PC-3 (cell line): ENCODE results near the gene ZFHX3. TPM values are rescaled to one million over a fixed set of nuclear protein-coding genes. Genes with fewer than 3 reads are reported as not detected.

Experiments
- ATAC-seq: fragments of 200-7000 bp; cut with Tn5 transposase; 2 replicates; pipeline ENCODE4 v1.9.1; 2020; ENCODE audit warnings: mild to moderate bottlenecking, moderate library complexity
- BruUV-seq: library from RNA; stranded (reverse); fragments of 400-500 nt; replicated peaks from 2 replicates; lab custom pipeline; 2021; lab: Mats Ljungman, UMichigan
- CTCF ChIA-PET: fragments of 300-600 bp; sonication (Branson Sonifier 250); formaldehyde crosslinking; loops from one replicate; lab custom pipeline; 2022; ENCODE audit warnings: antibody characterized with exemption; lab: Charles Lee
- POLR2A ChIA-PET: fragments of 300-600 bp; sonication (Branson Sonifier 250); formaldehyde crosslinking; loops from one replicate; lab custom pipeline; 2022; ENCODE audit warnings: antibody characterized with exemption; ENCODE audit not compliant: unreplicated experiment; lab: Charles Lee
- DNase-seq: peaks from one replicate; pipeline ENCODE4 v3.0.0-alpha.2; 2015
- H2AFZ ChIP-seq: fragments of 300-600 bp; sonication (generic); 2 replicates; pipeline ENCODE4 v1.6.0; 2016; ENCODE audit warnings: antibody characterized with exemption, low read length
- H3F3A ChIP-seq: fragments of 300-600 bp; sonication (generic); one replicate; pipeline ENCODE4 v1.6.0; 2017; ENCODE audit warnings: antibody characterized with exemption, low read length, control low read depth, mild to moderate bottlenecking; ENCODE audit not compliant: unreplicated experiment
- H3K27ac ChIP-seq: fragments of 300-600 bp; sonication (generic); 2 replicates; pipeline ENCODE4 v1.5.1; 2016; ENCODE audit warnings: mild to moderate bottlenecking, low read length
- H3K27me3 ChIP-seq: fragments of 300-600 bp; sonication (generic); 2 replicates; pipeline ENCODE4 v1.6.1; 2016; ENCODE audit warnings: low read length, mixed read lengths
- H3K36me3 ChIP-seq: fragments of 300-600 bp; sonication (generic); 2 replicates; pipeline ENCODE4 v1.6.1; 2016; ENCODE audit warnings: low read depth, mixed run types, low read length, mixed read lengths
- H3K4me1 ChIP-seq: fragments of 300-600 bp; sonication (generic); 2 replicates; pipeline ENCODE4 v1.5.1; 2016; ENCODE audit warnings: low read length; ENCODE audit not compliant: insufficient read depth
- H3K4me2 ChIP-seq: fragments of 300-600 bp; sonication (generic); 2 replicates; pipeline ENCODE4 v1.6.0; 2016; ENCODE audit warnings: low read length
- H3K4me3 ChIP-seq: fragments of 300-600 bp; sonication (generic); 2 replicates; pipeline ENCODE4 v1.5.1; 2016; ENCODE audit warnings: mild to moderate bottlenecking, low read length, mixed read lengths
- H3K79me2 ChIP-seq: fragments of 300-600 bp; sonication (generic); 2 replicates; pipeline ENCODE4 v1.6.1; 2017; ENCODE audit warnings: low read length, mixed read lengths
- H3K9ac ChIP-seq: fragments of 300-600 bp; sonication (generic); 2 replicates; pipeline ENCODE4 v1.6.0; 2016; ENCODE audit warnings: mild to moderate bottlenecking, low read length
- H3K9me2 ChIP-seq: fragments of 300-600 bp; sonication (generic); replicated peaks from 2 replicates; pipeline ENCODE4 v1.6.1; 2016; ENCODE audit warnings: mixed run types, low read length, mixed read lengths
- H3K9me3 ChIP-seq: fragments of 300-600 bp; sonication (generic); 2 replicates; pipeline ENCODE4 v1.6.1; 2016; ENCODE audit warnings: low read length, mixed read lengths
- H4K20me1 ChIP-seq: fragments of 300-600 bp; sonication (generic); 2 replicates; pipeline ENCODE4 v1.6.1; 2016; ENCODE audit warnings: low read length, mixed read lengths
- CTCF ChIP-seq: fragments of 300-600 bp; sonication (generic); conservative IDR thresholded peaks from 2 replicates; pipeline ENCODE4 v1.5.1; 2017; ENCODE audit warnings: antibody characterized with exemption, low read depth, mild to moderate bottlenecking, low read length
- EZH2 ChIP-seq: fragments of 300-600 bp; sonication (generic); IDR thresholded peaks from one replicate; pipeline ENCODE4 v1.6.1; 2017; ENCODE audit warnings: antibody characterized with exemption, mild to moderate bottlenecking, low read length; ENCODE audit not compliant: unreplicated experiment
- EZH2phosphoT487 ChIP-seq: fragments of 300-600 bp; sonication (generic); IDR thresholded peaks from 2 replicates; pipeline ENCODE4 v1.6.1; 2018; ENCODE audit warnings: mild to moderate bottlenecking, antibody characterized with exemption, low read length, borderline replicate concordance
- intact Hi-C: fragments of 100-400 bp; cut with micrococcal nuclease; formaldehyde crosslinking; loops from 2 replicates; pipeline ENCODE4 v1.9.0; 2023
- total RNA-seq: library from RNA; depleted of rRNA; stranded (reverse); fragments of >200 nt; gene quantifications from 2 replicates; pipeline ENCODE4 v1.2.3, GENCODE V29; 2014

ZFHX3 gene
- total RNA-seq, 1 experiment from 2014 or later = 3.5 TPM

- Histone ChIP-seq H3K27ac (no peak overlapping the region), H3F3A (no peaks in the 10 kb centered on the region), H2AFZ (no peak overlapping the region), H3K79me2 (no peaks in the 10 kb centered on the region), H3K4me1 (peaks cover 5% of the 10 kb centered on the region; the same call in 1 of the 2 replicates), H3K27me3 (no peaks in the 10 kb centered on the region), H3K9ac (no peak overlapping the region), H3K36me3 (no peaks in the 10 kb centered on the region), H3K4me3 (no peak overlapping the region), H3K4me2 (no peak overlapping the region), H3K9me2 (no peaks in the 10 kb centered on the region), H4K20me1 (no peaks in the 10 kb centered on the region), H3K9me3 (no peaks in the 10 kb centered on the region)
- TF ChIP-seq EZH2 = no peak
- no peak for TF ChIP-seq CTCF
- TF ChIP-seq EZH2phosphoT487 = no peak
- no TSS peak for BruUV-seq
- intact Hi-C loops = loop anchor here (2.0 to 10.0 kb wide), 2 partner anchors 219 to 325 kb away; partner anchors contain the start of gene ZFHX3
- ATAC-seq = no peak
- POLR2A ChIA-PET = no interaction called here
- CTCF ChIA-PET = no interaction called here
- no peak for DNase-seq
Observed at GRCh38 chr16:72829846-72830775, 217.8 kb downstream of the ZFHX3 start.

- no peak overlapping the region for H3K9ac ChIP-seq
- no peak overlapping the region for H3K27ac ChIP-seq
- no peak overlapping the region for H3K4me2 ChIP-seq
- TF ChIP-seq CTCF = no peak
- TF ChIP-seq EZH2 = no peak
- no peak for TF ChIP-seq EZH2phosphoT487
- H3K36me3 ChIP-seq = no peaks in the 10 kb centered on the region
- intact Hi-C loops = loop anchor here (2.0 kb wide), 1 partner anchor 221 kb away; the partner anchor contains the start of gene ZFHX3
- ChIA-PET CTCF (no interaction called here), POLR2A (interaction anchor here (0.6 kb wide), 1 partner anchor 64 kb away, joined by 4 read pairs; no protein-coding TSS in a partner anchor)
- no peaks in the 10 kb centered on the region for H3K9me2 ChIP-seq
- no peak overlapping the region for H3K4me3 ChIP-seq
- ATAC-seq (no peak), DNase-seq (no peak)
- H3K4me1 ChIP-seq = no peaks in the 10 kb centered on the region
- H3K9me3 ChIP-seq = no peaks in the 10 kb centered on the region
- H3F3A ChIP-seq = no peaks in the 10 kb centered on the region
- BruUV-seq = no TSS peak
- H4K20me1 ChIP-seq = no peaks in the 10 kb centered on the region
- H3K79me2 ChIP-seq = no peaks in the 10 kb centered on the region
- H2AFZ ChIP-seq = no peak overlapping the region
- no peaks in the 10 kb centered on the region for H3K27me3 ChIP-seq
Observed at GRCh38 chr16:72827866-72828265, 220.1 kb downstream of the ZFHX3 start.
